ENCODE measurements around the gene ELOVL5.
A peak's percentile ranks its signal among the peaks of the same experiment; 100 is the strongest.
"Not testable (repeated sequence)": the region's sequence is repeated elsewhere in the genome, so short reads cannot be mapped to it uniquely, and the experiment has no call there.

Gene ELOVL5, protein sequence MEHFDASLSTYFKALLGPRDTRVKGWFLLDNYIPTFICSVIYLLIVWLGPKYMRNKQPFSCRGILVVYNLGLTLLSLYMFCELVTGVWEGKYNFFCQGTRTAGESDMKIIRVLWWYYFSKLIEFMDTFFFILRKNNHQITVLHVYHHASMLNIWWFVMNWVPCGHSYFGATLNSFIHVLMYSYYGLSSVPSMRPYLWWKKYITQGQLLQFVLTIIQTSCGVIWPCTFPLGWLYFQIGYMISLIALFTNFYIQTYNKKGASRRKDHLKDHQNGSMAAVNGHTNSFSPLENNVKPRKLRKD

GRCh38 chr6:53348371-53349208, at the start of gene ELOVL5:
Gene ELOVL5, minus strand, starts transcription at chr6:53348950. Its CDS starts 53,251 bp downstream, at chr6:53295699.
- peak; percentile 96 for DNase-seq (ENCODE audit: low read depth in 2 of 2)

DNA sequence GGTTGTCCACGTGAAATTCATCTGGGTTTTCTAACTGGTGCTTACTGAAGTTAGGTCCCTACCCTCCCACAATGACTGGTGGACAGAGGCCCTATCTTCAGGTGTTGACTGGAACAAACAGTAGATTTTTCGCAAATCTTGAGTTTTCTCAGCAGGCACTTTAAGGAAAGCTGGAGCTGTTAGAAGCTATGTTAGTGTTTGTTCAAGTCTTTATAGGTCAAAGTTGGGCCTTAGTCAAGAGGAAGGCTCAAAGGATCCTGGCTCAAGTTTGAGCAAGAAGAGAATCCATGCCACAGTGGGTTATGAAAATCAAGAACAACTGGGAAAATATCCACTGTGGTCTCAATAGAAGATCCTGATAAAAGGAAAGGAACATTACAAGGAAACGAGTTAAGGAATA, 48.5 kb upstream of the ELOVL5 start:
- DNase-seq (ENCODE audit: low read depth in 2 of 2): no peak

DNA sequence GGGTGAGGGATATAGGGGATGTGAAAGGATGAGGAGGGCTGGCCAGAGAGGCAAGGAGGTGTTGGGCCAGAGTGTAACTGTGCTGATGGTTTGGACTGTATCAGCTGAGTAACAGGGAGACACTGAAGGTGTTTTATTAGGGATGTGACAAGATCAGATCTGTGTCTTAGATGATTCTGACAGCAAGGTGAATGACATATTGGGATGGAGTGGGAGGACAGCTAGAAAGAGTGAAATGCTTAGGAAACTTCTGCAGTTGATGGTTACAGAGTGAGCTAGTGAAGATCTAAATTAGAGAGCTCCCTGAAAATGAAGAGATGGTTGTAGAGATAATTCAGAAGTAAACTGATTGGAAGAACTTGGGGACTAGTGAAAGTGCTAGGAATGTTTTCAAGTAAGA, 47.2 kb upstream of the ELOVL5 start:
- DNase-seq (ENCODE audit: low read depth in 2 of 2): no peak

GRCh38 chr6:53394704-53395103, 46.0 kb upstream of the ELOVL5 start:
- no peak for DNase-seq (ENCODE audit: low read depth in 2 of 2)

DNA sequence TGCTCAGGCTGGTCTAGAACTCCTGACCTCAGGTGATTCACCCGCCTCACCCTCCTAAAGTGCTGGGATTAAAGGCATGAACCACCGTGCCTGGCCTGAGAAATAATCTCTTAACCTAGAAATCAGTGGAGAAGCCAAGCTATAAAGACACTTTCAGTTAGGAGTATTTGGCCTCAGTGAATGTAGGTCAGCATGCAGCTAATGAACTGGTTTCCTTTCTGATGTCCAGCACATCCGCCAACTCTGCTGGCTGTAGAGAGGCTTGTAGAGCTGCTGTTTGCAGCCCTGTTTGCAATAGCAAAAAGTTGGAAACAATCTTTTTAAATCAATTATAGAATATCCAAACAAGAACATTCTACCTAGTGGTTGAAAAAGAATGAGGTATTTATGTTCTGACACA, 42.4 kb upstream of the ELOVL5 start:
- DNase-seq (ENCODE audit: low read depth in 2 of 2): no peak

DNA sequence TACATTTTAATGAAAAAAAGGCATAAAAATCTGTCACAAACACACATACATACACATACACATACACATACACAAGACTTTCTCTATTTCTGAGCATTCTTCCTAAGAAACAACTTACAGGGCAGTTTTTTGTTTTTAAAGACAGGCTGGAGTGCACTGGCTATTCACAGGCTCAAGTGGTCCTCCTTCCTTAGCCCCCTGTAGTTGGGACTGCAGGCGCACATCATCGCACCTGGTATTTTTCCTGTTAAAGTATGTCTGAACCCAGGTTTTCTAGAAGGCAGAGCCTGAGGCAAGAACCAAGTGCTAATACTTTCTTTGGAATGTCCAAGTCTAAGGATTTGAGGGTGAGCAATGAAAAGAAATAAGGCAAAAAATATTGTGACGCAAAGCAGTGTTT, 41.3 kb upstream of the ELOVL5 start:
- DNase-seq (ENCODE audit: low read depth in 2 of 2): no peak

DNA sequence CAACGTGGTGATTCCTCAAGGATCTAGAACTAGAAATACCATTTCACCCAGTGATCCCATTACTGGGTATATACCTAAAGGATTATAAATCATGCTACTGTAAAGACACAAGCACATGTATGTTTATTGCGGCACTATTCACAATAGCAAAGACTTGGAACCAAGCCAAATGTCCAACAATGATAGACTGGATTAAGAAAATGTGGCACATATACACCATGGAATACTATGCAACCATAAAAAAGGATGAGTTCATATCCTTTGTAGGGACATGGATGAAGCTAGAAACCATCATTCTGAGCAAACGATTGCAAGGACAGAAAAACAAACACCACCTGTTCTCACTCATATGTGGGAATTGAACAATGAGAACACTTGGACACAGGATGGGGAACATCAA, 39.9 kb upstream of the ELOVL5 start:
- not testable (repeated sequence) for DNase-seq (ENCODE audit: low read depth in 2 of 2)

DNA sequence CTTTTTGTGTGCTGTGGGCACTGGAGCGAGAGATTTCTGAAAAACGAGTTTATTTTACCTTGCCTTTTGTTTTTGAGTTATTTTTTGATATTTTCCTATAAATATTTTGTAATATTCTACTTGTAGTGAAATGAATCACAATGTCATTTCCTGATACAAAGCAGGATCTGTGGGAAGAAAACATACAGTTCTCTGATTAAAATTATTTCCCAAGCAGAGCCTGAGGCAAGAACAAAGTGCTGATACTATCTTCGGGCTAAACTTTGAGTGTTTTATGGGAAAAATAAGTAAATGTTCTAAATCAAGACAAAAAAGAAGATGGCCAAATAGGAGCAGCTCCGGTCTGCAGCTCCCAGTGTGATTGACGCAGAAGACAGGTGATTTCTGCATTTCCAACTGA, 33.7 kb upstream of the ELOVL5 start:
- DNase-seq (ENCODE audit: low read depth in 2 of 2): no peak

DNA sequence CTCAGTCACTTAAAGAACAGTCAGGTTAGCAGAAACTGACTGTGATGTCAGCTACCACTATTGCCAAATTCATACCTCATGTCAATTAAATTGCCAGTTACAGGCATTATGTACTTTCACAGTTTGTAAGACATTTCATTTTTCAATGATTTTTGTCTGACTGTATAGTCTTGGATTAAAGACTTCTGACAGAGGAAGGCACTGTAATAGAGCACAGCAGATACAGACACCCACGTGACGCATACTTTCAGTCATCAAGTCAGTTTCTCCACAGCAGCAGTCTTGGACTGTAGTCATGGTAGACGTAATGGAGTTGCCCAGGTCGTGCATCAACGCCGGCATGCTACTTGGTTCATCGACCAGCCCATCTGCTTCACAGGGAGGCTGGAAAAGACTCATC, 29.5 kb upstream of the ELOVL5 start:
- DNase-seq (ENCODE audit: low read depth in 2 of 2): no peak

GRCh38 chr6:53377793-53378192, 29.0 kb upstream of the ELOVL5 start:
- no peak for DNase-seq (ENCODE audit: low read depth in 2 of 2)

GRCh38 chr6:53377289-53377688, 28.5 kb upstream of the ELOVL5 start:
- no peak for DNase-seq (ENCODE audit: low read depth in 2 of 2)

- DNase-seq (ENCODE audit: low read depth in 2 of 2): no peak
Observed at GRCh38 chr6:53376661-53377226, 28.0 kb upstream of the ELOVL5 start.

DNA sequence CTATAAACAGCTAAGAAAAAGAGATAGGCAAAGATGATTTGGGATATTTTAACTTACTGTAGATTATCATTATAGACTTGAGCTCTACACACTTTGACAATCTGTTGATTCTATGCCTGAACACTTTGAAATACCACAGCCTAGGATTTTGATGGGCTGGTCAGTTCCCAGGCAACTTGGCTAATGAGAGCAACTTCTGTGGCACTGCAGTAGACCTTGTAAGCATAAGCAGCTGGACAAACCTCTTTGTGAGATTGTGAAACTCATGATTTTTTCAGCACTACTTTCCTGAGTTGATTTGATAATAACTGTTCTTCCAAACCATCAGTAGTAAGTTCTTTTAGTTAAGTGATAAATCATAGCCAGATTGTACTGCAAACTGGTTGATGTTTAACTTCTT, 27.1 kb upstream of the ELOVL5 start:
- no peak for DNase-seq (ENCODE audit: low read depth in 2 of 2)

GRCh38 chr6:53373638-53374037, 24.9 kb upstream of the ELOVL5 start:
- DNase-seq (ENCODE audit: low read depth in 2 of 2): no peak

GRCh38 chr6:53369876-53370515, 21.2 kb upstream of the ELOVL5 start:
- no peak for DNase-seq (ENCODE audit: low read depth in 2 of 2)

GRCh38 chr6:53369051-53369450, 20.3 kb upstream of the ELOVL5 start:
- no peak for DNase-seq (ENCODE audit: low read depth in 2 of 2)

- DNase-seq (ENCODE audit: low read depth in 2 of 2): no peak
Observed at GRCh38 chr6:53366128-53366641, 17.4 kb upstream of the ELOVL5 start.

- DNase-seq (ENCODE audit: low read depth in 2 of 2): no peak
Observed at GRCh38 chr6:53363341-53364079, 14.8 kb upstream of the ELOVL5 start.

DNA sequence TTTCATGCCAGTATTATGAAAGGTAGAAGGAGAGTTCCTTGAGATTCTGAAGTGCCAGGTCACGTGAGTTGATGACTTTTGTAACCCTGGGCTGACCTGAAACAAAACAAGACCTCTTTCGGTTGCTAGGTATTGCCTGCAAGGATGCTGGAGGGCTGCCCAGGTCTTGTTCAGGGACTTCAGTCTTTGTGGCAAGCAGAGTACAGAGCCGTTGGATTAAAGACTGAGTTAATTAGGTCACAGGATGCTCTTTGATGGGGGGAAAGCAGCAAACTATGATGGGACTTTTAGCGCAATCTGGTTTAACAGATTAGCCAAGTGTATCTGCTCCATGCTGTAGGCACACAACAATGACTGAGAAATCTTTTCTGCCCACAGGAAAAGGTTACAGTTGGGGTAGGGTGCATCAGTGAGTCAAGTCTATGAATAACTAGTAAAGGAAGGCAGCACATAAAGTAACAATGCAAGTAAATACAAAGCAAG, 12.8 kb upstream of the ELOVL5 start:
- DNase-seq (ENCODE audit: low read depth in 2 of 2): peak in 1 of 2 donors; percentile 35

DNA sequence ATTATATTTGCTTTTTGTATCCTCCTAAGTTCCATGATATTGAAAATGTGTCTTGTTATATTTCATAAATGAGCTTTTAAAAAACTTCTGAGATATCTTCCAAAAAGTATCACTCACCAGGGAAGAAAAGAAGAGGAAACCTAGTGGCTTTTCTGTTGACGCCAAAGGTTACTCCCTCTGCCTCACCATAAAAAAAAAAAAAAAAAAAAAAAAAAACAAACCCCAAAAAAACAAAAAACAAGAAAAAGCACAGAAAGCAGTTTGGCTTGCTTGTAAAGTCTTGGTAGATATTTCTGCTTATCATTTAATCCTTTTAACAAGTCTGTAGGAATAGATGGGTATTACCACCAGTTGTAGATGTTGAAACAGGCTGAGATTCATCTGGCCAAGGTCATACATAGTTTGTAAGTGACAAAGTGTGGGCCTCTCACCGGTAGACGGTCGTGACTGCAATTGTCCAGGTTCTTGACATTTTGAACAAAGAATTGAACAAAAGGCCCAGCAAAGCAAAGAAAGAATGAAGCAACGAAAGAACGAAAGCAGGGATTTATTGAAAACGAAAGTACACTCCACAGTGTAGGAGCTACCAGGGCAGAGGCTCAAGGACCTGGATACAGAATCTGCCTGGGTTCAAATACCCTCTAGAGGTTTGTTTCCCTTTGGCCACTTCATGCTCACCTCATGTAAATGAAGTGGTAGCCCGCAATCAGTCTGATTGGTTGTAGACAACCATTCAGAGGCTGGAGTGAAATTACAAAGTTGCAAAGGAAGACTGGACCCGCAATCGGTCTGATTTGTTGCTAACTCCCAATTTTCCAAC, 11.6 kb upstream of the ELOVL5 start:
- DNase-seq (ENCODE audit: low read depth in 2 of 2): no peak

- DNase-seq (ENCODE audit: low read depth in 2 of 2): no peak
Observed at GRCh38 chr6:53359843-53360092, 11.0 kb upstream of the ELOVL5 start.

Measured in stimulated activated CD4-positive, alpha-beta T cell treated with anti-CD3 and anti-CD28 coated beads, Interleukin-15, amount 100 ng/mL, for 48 hours (primary cell).